ENCODE data around the gene SNORC. TPM values are rescaled to one million over a fixed set of nuclear protein-coding genes. Genes with fewer than 3 reads are reported as not detected.

Gene SNORC
- total and polyA plus RNA-seq, 2 of the 13 experiments (the other 11 are each of a cell fraction or from before 2014, with no cell fraction given): 59.1 to 86.1 TPM

DNA sequence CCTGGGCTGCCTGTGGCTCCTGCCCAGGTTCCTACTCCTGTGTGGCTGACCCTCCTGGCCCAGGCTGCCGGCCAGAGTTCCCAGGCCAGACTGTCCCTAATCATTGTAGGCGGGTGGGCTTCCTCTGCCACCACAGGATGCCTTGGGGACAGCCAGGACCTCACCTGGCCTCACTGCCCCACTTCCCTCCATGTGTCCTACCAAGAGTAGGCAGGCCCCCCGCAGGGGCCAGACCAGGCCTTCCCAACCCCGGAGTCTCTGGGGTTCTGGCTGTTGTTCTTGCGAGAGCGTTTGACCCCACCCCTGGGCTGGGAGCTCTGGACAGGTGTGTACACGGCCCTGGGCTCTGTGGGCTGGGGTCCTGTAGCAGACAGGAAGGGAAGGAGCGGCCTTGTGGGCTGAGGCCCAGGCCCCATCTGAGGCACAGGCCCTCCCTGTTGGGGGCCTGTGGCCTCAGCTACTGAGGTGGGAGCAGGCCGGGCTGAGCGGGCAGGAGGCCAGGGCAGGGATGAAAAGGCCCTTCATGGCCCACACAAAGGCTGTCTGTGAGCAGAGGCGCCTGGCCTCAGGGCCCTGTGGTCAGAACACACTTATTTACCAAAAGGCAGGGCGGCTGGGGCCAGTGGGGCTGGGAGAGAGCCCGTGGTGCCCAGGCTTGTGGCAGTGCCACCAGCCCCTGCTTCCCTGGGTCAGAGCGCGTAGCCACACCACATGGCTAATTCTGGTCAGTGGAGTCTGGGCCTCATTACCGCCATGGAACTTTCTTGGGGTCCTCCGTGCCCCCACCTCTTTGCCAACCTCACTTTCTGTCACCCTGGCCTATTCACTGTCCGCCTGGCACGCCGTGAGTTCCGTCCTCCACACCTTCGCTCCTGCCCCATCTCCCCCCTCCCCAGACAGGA lies 2.0 kb downstream of the SNORC start (continued):
- TF ChIP-seq ZNF543 (CRISPR knock-in tag; IDR thresholded peaks at IDR 0.05): no peak; the same call in none of the 2 replicates
- TF ChIP-seq, protein P1, sequence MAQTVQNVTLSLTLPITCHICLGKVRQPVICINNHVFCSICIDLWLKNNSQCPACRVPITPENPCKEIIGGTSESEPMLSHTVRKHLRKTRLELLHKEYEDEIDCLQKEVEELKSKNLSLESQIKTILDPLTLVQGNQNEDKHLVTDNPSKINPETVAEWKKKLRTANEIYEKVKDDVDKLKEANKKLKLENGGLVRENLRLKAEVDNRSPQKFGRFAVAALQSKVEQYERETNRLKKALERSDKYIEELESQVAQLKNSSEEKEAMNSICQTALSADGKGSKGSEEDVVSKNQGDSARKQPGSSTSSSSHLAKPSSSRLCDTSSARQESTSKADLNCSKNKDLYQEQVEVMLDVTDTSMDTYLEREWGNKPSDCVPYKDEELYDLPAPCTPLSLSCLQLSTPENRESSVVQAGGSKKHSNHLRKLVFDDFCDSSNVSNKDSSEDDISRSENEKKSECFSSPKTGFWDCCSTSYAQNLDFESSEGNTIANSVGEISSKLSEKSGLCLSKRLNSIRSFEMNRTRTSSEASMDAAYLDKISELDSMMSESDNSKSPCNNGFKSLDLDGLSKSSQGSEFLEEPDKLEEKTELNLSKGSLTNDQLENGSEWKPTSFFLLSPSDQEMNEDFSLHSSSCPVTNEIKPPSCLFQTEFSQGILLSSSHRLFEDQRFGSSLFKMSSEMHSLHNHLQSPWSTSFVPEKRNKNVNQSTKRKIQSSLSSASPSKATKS (CRISPR knock-in tag; IDR thresholded peaks at IDR 0.05): no peak
- TF ChIP-seq, protein P2, sequence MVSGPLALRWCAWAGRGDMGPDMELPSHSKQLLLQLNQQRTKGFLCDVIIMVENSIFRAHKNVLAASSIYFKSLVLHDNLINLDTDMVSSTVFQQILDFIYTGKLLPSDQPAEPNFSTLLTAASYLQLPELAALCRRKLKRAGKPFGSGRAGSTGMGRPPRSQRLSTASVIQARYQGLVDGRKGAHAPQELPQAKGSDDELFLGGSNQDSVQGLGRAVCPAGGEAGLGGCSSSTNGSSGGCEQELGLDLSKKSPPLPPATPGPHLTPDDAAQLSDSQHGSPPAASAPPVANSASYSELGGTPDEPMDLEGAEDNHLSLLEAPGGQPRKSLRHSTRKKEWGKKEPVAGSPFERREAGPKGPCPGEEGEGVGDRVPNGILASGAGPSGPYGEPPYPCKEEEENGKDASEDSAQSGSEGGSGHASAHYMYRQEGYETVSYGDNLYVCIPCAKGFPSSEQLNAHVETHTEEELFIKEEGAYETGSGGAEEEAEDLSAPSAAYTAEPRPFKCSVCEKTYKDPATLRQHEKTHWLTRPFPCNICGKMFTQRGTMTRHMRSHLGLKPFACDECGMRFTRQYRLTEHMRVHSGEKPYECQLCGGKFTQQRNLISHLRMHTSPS (CRISPR knock-in tag; IDR thresholded peaks at IDR 0.05; ENCODE audit: low read depth): peak; percentile 99
- TF ChIP-seq RFXANK (CRISPR knock-in tag; IDR thresholded peaks at IDR 0.05): no peak
- TF ChIP-seq, protein P3, sequence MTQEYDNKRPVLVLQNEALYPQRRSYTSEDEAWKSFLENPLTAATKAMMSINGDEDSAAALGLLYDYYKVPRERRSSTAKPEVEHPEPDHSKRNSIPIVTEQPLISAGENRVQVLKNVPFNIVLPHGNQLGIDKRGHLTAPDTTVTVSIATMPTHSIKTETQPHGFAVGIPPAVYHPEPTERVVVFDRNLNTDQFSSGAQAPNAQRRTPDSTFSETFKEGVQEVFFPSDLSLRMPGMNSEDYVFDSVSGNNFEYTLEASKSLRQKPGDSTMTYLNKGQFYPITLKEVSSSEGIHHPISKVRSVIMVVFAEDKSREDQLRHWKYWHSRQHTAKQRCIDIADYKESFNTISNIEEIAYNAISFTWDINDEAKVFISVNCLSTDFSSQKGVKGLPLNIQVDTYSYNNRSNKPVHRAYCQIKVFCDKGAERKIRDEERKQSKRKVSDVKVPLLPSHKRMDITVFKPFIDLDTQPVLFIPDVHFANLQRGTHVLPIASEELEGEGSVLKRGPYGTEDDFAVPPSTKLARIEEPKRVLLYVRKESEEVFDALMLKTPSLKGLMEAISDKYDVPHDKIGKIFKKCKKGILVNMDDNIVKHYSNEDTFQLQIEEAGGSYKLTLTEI (CRISPR knock-in tag; conservative IDR thresholded peaks at IDR 0.05): no peak
- TF ChIP-seq ZNF251 (CRISPR knock-in tag; IDR thresholded peaks at IDR 0.05): 0 out of 2 replicates have a peak, but pooled peaks have one; percentile 39
- TF ChIP-seq, protein P4, sequence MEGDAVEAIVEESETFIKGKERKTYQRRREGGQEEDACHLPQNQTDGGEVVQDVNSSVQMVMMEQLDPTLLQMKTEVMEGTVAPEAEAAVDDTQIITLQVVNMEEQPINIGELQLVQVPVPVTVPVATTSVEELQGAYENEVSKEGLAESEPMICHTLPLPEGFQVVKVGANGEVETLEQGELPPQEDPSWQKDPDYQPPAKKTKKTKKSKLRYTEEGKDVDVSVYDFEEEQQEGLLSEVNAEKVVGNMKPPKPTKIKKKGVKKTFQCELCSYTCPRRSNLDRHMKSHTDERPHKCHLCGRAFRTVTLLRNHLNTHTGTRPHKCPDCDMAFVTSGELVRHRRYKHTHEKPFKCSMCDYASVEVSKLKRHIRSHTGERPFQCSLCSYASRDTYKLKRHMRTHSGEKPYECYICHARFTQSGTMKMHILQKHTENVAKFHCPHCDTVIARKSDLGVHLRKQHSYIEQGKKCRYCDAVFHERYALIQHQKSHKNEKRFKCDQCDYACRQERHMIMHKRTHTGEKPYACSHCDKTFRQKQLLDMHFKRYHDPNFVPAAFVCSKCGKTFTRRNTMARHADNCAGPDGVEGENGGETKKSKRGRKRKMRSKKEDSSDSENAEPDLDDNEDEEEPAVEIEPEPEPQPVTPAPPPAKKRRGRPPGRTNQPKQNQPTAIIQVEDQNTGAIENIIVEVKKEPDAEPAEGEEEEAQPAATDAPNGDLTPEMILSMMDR (CRISPR knock-in tag; IDR thresholded peaks at IDR 0.05): no peak; the same call in 1 of the 2 replicates
- peak; percentile 58; the same call in 1 of the 2 replicates for TF ChIP-seq FOSL2 (CRISPR knock-in tag; IDR thresholded peaks at IDR 0.05)
- TF ChIP-seq, protein P5, sequence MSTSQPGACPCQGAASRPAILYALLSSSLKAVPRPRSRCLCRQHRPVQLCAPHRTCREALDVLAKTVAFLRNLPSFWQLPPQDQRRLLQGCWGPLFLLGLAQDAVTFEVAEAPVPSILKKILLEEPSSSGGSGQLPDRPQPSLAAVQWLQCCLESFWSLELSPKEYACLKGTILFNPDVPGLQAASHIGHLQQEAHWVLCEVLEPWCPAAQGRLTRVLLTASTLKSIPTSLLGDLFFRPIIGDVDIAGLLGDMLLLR (CRISPR knock-in tag; IDR thresholded peaks at IDR 0.05): no peak
- TF ChIP-seq SP1 (IDR thresholded peaks at IDR 0.05): no peak
- no peak for TF ChIP-seq SP1 (CRISPR knock-in tag; IDR thresholded peaks at IDR 0.05)
- no peak for TF ChIP-seq KMT2B (CRISPR knock-in tag; IDR thresholded peaks at IDR 0.05)
- no peak for TF ChIP-seq CAMTA2 (CRISPR knock-in tag; IDR thresholded peaks at IDR 0.05; ENCODE audit: borderline replicate concordance)
- TF ChIP-seq GABPB1 (CRISPR knock-in tag; IDR thresholded peaks at IDR 0.05): peak; percentile 70
- TF ChIP-seq CHD2 (IDR thresholded peaks at IDR 0.05; ENCODE audit: low read depth, low read length): no peak
- no peak for TF ChIP-seq CREB1 (IDR thresholded peaks at IDR 0.05)
- TF ChIP-seq CREB1 (CRISPR knock-in tag; IDR thresholded peaks at IDR 0.05): no peak
